OCI-LY3 (cell line): ENCODE data around the gene MTA1.

ENCODE experiments used
- H2AFZ ChIP-seq: fragments of 200-600, 300-600 bp; shearing (Covaris generic); 2 replicates; pipeline ENCODE4 v1.6.0; 2014; ENCODE audit warnings: antibody characterized with exemption, low read depth, low read length
- H3K27ac ChIP-seq: fragments of 200-600, 300-600 bp; sonication (generic); 2 replicates; pipeline ENCODE4 v1.5.1; 2014; ENCODE audit warnings: mild to moderate bottlenecking, low read length, moderate library complexity, mixed read lengths
- H3K27me3 ChIP-seq: fragments of 200-600, 300-600 bp; sonication (generic); 2 replicates; pipeline ENCODE4 v1.6.1; 2014; ENCODE audit warnings: low read depth, low read length, mixed read lengths
- H3K36me3 ChIP-seq: fragments of 200-600, 300-600 bp; sonication (generic); replicated peaks from 2 replicates; pipeline ENCODE3; 2014; ENCODE audit warnings: low read depth, low read length, mixed read lengths
- H3K4me1 ChIP-seq: fragments of 300-600, 200-600 bp; sonication (generic); 2 replicates; pipeline ENCODE4 v1.6.1; 2014; ENCODE audit warnings: low read length, mixed read lengths
- H3K4me2 ChIP-seq: fragments of 200-600, 300-600 bp; sonication (generic); 2 replicates; pipeline ENCODE4 v1.6.1; 2014; ENCODE audit warnings: low read length, mixed read lengths
- H3K4me3 ChIP-seq: fragments of 300-600, 200-600 bp; sonication (generic); 2 replicates; pipeline ENCODE4 v1.5.1; 2014; ENCODE audit warnings: antibody characterized with exemption, mild to moderate bottlenecking, low read length, moderate library complexity
- H3K79me2 ChIP-seq: fragments of 300-600, 200-600 bp; shearing (Covaris generic); 2 replicates; pipeline ENCODE4 v1.6.1; 2014; ENCODE audit warnings: mild to moderate bottlenecking, low read length, mixed read lengths
- H3K9ac ChIP-seq: fragments of 300-600, 200-600 bp; shearing (Covaris generic); 2 replicates; pipeline ENCODE4 v1.6.0; 2014; ENCODE audit warnings: mild to moderate bottlenecking, low read length, moderate library complexity
- H3K9me3 ChIP-seq: fragments of 200-600, 300-600 bp; shearing (Covaris generic); 2 replicates; pipeline ENCODE4 v1.6.1; 2014; ENCODE audit warnings: low read length, mixed read lengths; ENCODE audit not compliant: insufficient read depth
- H4K20me1 ChIP-seq: fragments of 200-600, 300-600 bp; sonication (generic); 2 replicates; pipeline ENCODE4 v1.6.1; 2016; ENCODE audit warnings: low read length, mixed read lengths; ENCODE audit not compliant: insufficient read depth
- EZH2phosphoT487 ChIP-seq: fragments of 200-600 bp; shearing (Covaris generic); IDR thresholded peaks from 2 replicates; pipeline ENCODE4 v1.6.1; 2018; ENCODE audit warnings: antibody characterized with exemption, mixed run types, low read depth
- TF ChIP-seq, protein P1 (sequence below): fragments of 200-600, 300-600 bp; sonication (generic); IDR thresholded peaks from 2 replicates; pipeline ENCODE4 v1.5.1; 2014; ENCODE audit warnings: antibody characterized with exemption, low read length, low read depth

MTA1 gene

DNA sequence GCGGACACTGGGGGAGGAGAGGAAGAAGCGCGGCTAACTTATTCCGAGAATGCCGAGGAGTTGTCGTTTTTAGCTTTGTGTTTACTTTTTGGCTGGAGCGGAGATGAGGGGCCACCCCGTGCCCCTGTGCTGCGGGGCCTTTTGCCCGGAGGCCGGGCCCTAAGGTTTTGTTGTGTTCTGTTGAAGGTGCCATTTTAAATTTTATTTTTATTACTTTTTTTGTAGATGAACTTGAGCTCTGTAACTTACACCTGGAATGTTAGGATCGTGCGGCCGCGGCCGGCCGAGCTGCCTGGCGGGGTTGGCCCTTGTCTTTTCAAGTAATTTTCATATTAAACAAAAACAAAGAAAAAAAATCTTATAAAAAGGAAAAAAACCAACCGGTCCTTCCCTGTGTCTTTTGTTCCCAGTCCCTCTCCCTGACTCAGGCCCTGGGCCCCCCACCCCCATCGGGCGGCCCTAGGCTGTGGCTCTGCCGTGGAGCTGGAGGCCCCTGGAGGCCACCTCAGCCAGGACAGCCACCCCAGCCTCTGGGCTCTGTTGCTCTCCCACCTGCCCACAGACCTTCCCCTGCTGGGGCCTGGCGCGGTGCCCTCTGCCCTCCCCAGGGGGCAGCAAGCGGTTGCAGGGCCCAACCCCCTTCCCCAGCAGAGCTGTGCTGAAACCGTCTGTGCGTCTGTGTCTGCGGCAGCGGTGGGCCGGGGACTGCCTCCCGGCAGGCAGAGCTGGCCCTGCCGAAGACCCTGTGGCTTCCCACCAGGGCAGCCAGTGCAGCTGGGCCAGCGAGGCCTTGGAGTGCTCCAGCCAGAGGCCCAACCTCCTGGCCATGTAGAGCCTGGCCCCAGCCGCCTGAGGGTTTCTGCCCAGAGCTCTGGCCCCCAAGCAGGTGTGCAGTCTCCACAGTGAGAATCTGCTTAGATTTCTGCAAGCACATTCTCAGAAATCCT lies 51.0 kb downstream of the MTA1 start:
- H3K27me3 ChIP-seq: no peaks in the 10 kb centered on the region
- no peak overlapping the region for H3K4me3 ChIP-seq
- H2AFZ ChIP-seq: no peak overlapping the region
- H3K4me2 ChIP-seq: no peak overlapping the region
- peaks cover 4% of the 10 kb centered on the region; the same call in 1 of the 2 replicates for H3K4me1 ChIP-seq
- no peaks in the 10 kb centered on the region for H3K9me3 ChIP-seq
- no peaks in the 10 kb centered on the region for H3K79me2 ChIP-seq
- no peak overlapping the region for H3K27ac ChIP-seq
- TF ChIP-seq, protein P1, sequence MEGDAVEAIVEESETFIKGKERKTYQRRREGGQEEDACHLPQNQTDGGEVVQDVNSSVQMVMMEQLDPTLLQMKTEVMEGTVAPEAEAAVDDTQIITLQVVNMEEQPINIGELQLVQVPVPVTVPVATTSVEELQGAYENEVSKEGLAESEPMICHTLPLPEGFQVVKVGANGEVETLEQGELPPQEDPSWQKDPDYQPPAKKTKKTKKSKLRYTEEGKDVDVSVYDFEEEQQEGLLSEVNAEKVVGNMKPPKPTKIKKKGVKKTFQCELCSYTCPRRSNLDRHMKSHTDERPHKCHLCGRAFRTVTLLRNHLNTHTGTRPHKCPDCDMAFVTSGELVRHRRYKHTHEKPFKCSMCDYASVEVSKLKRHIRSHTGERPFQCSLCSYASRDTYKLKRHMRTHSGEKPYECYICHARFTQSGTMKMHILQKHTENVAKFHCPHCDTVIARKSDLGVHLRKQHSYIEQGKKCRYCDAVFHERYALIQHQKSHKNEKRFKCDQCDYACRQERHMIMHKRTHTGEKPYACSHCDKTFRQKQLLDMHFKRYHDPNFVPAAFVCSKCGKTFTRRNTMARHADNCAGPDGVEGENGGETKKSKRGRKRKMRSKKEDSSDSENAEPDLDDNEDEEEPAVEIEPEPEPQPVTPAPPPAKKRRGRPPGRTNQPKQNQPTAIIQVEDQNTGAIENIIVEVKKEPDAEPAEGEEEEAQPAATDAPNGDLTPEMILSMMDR: no peak
- no peak for TF ChIP-seq EZH2phosphoT487
- H4K20me1 ChIP-seq: no peaks in the 10 kb centered on the region
- no peak overlapping the region for H3K9ac ChIP-seq
- H3K36me3 ChIP-seq: no peaks in the 10 kb centered on the region

DNA sequence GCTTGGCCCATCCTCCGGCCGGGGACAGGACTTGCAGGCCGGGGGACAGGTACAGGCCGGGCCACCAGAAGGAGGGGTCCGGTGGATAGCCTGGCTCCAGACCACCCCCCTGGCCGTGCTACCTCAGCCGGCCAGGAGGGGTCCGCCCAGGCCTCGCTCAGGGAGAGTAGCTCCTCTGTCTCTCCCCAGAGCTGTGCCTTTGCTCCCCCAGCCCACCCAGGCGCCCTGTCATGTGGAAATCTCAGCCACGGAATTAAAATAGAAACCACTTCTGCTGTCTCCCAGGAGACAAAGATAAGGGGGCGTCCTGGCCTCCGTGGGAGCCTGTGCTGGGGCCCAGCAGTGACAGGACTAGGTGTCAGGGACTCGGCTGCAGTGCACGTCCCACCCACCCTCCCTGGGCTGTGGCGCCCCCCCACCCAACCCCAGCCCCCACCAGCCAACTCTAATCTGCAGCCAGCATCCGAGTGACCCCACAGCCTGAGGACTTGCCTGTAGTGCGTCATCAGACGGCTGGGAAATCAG lies 51.7 kb downstream of the MTA1 start:
- no peaks in the 10 kb centered on the region for H3K79me2 ChIP-seq
- H3K27me3 ChIP-seq: no peaks in the 10 kb centered on the region
- no peaks in the 10 kb centered on the region for H4K20me1 ChIP-seq
- TF ChIP-seq, protein P1: no peak
- TF ChIP-seq EZH2phosphoT487: no peak
- no peaks in the 10 kb centered on the region for H3K9me3 ChIP-seq
- H2AFZ ChIP-seq: no peak overlapping the region
- no peak overlapping the region for H3K4me3 ChIP-seq
- H3K36me3 ChIP-seq: no peaks in the 10 kb centered on the region
- H3K27ac ChIP-seq: no peak overlapping the region
- no peak overlapping the region for H3K9ac ChIP-seq
- H3K4me1 ChIP-seq: peaks cover 4% of the 10 kb centered on the region; the same call in 1 of the 2 replicates
- no peak overlapping the region for H3K4me2 ChIP-seq

DNA sequence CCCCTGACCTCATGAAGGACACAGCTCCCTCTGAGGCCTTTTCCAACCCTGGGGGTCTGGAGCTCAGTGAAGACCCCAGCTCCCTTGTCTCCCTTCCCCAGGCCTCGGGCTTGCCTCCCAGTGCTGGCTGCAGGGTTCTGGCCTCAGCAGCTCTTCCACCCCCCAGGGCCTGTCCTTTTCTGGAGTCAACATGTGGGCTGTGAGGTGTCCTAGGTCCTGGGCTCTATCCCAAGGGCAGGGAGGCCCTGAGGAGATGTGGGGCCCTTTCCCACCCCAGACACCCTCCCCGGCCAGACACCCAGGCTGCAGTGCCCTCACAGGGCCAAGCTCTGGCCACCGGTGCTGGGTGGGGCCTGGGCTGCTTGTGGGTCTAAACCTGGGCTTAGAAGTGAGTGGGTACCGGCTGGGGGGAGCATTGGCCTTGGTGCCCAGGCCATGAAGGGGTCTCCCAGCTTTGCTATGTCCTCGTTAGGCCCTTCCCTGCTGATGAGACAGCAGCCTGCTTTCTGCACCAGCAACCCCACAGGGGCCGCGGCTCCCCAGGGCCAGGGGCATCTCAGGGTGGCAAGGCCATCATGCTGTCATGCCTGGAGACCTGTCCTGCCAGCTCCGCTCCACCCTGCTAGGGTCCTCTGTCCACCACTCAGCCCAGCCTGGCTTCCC lies 52.3 kb downstream of the MTA1 start:
- Histone ChIP-seq H3K9me3 (no peaks in the 10 kb centered on the region), H3K9ac (no peak overlapping the region), H3K27ac (no peak overlapping the region), H2AFZ (no peak overlapping the region), H3K36me3 (no peaks in the 10 kb centered on the region), H3K79me2 (no peaks in the 10 kb centered on the region), H3K4me2 (no peak overlapping the region), H3K4me3 (no peak overlapping the region), H4K20me1 (no peaks in the 10 kb centered on the region), H3K27me3 (no peaks in the 10 kb centered on the region), H3K4me1 (peaks cover 4% of the 10 kb centered on the region; the same call in 1 of the 2 replicates)
- TF ChIP-seq, protein P1: no peak
- TF ChIP-seq EZH2phosphoT487: no peak

DNA sequence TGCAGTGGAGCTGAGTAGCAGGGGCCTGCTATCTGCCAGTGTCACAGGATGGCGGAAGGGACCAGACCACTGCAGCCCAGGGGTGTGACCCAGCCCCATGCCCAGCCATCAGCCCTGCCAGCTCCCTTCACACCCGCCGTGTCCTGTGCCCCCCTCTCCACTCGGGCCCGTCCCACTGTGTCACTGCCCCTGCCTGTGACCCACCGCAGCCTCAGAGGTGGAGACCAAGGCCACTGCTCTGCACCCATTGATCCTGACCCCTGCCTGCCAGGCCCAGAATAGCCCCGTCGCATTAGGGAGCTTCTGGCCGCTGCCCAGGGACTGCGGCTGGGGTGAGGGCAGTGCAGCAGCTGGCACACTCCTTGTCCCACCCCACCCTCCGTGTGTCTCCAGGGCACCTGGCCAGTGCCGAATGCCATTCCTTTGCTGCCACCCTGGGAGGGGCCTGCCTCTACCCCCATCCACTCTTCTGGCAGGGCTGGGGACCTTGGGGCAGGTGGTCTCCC lies 52.9 kb downstream of the MTA1 start:
- Histone ChIP-seq H2AFZ (no peak overlapping the region), H3K4me1 (peaks cover 4% of the 10 kb centered on the region; the same call in 1 of the 2 replicates), H3K9ac (no peak overlapping the region), H3K4me2 (no peak overlapping the region), H3K27me3 (no peaks in the 10 kb centered on the region), H3K79me2 (no peaks in the 10 kb centered on the region), H4K20me1 (no peaks in the 10 kb centered on the region), H3K27ac (no peak overlapping the region), H3K4me3 (no peak overlapping the region), H3K36me3 (no peaks in the 10 kb centered on the region), H3K9me3 (no peaks in the 10 kb centered on the region)
- no peak for TF ChIP-seq EZH2phosphoT487
